HG03378 (cell line): ENCODE measurements around the gene ADAT1.

Experiments used
- ATAC-seq: cut with Tn5 transposase; IDR thresholded peaks from one replicate; pipeline ENCODE4 v1.9.1; 2021; ENCODE audit warnings: mild to moderate bottlenecking, moderate library complexity; ENCODE audit not compliant: unreplicated experiment

The ADAT1 gene, protein sequence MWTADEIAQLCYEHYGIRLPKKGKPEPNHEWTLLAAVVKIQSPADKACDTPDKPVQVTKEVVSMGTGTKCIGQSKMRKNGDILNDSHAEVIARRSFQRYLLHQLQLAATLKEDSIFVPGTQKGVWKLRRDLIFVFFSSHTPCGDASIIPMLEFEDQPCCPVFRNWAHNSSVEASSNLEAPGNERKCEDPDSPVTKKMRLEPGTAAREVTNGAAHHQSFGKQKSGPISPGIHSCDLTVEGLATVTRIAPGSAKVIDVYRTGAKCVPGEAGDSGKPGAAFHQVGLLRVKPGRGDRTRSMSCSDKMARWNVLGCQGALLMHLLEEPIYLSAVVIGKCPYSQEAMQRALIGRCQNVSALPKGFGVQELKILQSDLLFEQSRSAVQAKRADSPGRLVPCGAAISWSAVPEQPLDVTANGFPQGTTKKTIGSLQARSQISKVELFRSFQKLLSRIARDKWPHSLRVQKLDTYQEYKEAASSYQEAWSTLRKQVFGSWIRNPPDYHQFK

DNA sequence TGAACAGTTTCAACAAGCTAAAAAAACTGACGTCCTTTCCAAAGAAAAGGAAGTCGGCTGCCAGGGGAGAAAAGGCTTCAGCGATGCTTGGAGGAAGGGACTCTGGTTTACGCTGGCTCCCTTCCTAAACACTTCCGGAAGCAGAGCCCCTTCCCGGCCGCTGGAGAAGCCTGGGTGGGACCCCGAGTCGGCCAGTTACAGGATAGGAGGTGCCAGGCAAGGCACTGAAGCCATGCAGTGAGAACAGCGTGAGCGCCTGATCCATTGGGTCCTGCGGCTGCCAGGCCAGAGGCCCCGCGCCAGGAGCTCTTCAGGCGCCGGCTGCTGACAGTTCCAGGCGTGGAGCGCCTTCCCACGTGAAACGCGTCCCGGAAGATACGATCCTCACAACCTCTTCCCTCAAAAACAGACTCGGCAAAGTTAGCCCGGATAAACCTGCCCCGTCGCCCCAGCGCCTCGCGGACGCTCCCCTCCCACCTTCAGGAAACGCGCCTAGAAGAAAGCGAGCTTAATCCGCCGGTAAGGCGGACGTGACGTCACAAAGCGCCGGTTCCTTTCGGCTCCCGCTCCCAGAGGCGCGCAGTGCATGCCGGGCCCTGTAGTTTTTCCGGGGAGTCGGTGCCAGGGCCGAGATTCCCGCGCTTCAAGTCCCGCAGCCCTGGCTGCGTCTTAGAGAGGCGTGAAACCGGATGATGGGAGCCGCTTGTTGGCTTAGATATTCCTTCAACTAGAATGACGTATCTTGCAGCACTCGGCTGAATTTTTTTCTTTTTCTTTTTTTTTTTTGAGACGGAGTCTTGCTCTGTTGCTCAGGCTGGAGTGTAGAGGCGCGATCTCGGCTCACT is at the start of gene ADAT1:
Gene ADAT1 (minus strand): TSS at position 521 of the 845 bp plus-strand sequence. CDS start 2,482 bp downstream, outside the sequence.
- peak; percentile 91 for ATAC-seq

DNA sequence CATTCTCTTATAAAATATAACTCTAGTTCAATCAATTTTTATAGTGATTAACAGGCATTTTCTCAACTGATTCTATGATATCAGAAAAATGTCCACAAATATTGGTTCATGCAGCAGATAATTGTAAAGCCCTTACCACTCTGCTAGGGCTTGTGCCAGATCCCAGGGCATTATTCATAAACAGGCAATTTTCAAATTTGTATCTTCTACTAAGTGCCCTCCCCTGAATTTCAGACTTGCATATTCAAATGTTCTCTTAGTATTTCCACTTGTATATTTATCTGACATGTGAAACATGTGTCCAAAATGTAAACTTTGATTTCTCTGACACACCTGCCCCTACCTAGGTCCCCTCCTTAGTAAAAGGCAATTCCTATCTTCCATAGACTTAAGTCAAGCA is 44.4 kb upstream of the ADAT1 start:
- no peak for ATAC-seq

DNA sequence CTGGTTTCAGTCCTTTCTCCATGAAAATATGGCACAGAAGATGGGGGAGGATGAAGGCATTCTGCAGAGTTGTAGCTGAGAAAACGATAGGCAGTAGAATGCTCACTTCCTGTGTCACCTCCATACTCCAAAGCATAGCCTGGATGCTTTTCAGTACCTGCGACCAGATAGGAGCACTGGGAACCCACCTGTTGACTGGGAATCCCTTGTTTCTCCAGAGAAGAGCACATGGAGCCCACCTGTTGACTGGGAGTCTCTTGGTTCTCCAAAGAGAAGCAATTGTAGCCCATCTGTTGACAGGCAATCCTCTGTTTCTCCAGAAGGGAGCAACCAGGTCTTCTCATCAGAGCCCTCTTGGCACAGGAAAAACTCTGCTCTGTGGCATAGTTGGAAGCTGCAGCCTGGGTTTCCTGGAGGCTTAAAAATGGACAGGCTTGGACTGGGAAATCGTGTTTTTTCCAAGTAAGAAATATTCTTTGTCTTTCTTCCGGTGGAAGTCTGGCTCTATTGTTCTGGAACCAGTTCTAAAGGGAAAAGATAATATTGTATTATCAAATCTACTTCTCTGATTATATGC is 37.7 kb upstream of the ADAT1 start:
- no peak for ATAC-seq

DNA sequence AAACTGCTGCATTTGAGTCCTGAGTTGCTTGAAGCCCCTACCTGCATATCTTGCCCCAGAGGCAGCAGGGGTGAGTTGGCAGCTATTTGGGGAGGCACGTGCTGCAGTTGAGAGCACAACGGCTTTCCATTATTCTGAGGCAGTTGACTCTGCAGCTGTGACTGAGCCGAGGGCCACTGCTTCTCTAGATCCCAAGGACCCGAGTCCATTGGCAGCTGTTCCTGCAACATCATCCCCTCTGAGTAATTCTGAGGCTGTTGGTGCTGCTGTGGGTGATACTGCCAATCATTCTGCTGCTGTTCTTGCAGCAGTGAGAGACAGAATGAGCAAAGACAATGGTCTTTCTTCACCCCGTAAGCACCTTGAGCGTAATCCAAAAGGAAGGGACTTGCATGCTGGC is 37.2 kb upstream of the ADAT1 start:
- no peak for ATAC-seq

DNA sequence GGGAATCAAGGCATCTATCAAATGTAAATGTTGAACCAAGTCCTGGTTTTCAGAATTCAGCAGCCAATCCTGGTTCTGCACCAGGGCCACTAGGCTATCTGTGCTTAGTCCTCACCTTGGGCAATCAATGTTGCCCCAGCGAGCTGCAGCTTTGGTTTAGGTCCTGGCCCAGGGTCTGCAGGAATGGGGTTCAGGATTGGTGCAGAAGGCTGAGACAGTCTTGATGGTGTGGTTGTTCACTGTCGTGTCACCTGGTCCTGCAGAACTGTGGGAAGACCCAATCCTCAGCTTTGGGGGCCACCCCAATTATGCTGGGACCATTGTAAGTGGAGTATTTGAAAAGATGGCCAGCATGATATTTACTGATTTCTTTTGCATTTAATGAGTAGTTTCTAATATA is 35.1 kb upstream of the ADAT1 start:
- ATAC-seq = no peak

DNA sequence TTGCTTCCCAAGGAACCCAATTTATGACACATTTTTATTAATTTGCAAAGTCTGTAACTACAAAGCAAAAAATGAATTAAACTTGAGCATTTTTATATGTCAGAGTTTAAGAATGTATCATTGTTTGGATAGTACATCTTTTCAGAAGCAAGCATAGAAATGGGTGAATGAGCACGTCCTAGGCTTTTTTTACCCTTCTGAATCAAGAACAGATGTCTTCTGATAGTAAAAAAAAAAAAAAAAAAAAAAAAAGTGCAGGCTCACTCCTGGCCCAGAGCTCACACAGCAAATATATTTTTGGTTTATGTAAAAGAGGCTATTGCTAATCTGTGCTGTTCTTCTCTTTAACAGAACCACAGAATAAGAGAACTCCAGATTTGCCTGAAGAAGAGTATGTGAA is 30.8 kb upstream of the ADAT1 start:
- no peak for ATAC-seq

DNA sequence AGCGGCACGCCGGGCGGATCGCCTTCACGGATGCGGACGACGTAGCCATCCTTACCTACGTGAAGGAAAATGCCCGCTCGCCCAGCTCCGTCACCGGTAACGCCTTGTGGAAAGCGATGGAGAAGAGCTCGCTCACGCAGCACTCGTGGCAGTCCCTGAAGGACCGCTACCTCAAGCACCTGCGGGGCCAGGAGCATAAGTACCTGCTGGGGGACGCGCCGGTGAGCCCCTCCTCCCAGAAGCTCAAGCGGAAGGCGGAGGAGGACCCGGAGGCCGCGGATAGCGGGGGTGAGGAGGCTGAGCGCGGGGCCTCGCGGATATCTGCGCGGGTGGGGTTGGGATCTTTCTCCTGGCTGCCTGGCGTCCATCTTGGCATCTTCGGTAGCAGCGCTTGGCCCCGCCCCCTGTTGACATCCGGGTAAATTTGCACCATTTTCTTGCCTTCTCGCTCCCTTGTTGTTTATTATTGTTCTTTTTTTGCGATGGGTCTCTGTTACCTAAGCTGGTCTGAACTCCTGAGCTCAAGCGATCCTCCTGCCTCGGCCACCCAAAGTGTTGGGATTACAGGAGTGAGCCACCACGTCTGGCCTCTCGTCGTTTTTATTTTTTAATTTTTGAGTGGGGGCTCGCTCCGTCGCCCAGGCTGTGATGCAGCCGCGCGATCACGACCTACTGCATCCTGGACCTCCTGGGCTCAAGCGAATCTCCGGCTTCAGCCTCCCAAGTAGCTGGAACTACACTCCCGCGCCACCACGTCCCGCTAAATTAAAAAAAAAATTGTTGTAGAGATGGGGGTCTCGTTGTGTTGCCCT is 25.4 kb upstream of the ADAT1 start:
- ATAC-seq = peak; percentile 26

DNA sequence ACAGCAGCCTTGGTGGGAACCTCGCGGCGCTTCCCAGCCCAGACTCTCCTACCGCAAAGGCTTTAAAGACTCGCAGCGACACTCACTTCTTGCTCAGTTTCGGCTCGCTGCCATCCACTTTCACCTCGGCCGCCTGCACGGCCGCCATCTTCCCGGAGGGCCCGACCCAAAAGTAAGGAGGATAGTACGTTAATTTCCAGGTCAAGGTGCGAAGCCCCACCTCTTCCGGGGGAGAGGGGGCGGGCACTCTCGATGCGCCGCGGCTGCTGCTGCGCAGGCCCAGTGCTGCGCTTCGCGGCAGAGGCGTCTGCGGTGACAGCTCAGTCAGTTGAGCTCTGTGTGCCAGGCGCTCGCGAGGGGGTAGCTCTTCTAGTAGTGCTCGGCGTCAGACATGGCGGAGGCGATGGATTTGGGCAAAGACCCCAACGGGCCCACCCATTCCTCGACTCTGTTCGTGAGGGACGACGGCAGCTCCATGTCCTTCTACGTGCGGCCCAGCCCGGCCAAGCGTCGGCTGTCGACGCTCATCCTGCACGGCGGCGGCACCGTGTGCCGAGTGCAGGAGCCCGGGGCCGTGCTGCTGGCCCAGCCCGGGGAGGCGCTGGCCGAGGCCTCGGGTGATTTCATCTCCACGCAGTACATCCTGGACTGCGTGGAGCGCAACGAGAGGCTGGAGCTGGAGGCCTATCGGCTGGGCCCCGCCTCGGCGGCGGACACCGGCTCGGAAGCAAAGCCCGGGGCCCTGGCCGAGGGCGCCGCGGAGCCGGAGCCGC is 24.6 kb upstream of the ADAT1 start, which contains the start of the genes KARS1 and TERF2IP:
Gene KARS1 (minus strand): TSS at position 174 of the 773 bp plus-strand sequence. CDS start 26 bp downstream, at position 148.
Gene TERF2IP (plus strand): TSS at position 282 of the 773 bp plus-strand sequence. CDS start 110 bp downstream, at position 392.
- peak; percentile 87 for ATAC-seq

DNA sequence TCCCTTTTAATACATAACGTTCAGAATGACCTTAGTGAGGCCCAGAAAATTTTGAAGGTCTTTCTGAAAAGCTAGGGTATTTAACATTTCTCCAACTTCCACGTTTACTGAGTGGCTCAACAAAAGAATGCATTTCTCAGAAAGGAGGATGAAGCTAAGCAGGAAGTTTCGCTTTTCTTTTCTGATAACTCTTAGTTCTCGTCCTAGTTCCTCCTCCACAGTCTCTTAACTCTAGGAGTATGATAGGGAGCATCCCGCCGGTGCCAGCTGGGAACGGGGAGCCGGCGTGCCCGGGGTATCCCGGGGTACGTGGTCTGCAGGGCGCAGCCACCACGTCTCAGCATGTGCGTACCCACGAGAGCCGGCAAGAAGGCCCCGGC is 24.0 kb upstream of the ADAT1 start:
- ATAC-seq = peak; percentile 24

DNA sequence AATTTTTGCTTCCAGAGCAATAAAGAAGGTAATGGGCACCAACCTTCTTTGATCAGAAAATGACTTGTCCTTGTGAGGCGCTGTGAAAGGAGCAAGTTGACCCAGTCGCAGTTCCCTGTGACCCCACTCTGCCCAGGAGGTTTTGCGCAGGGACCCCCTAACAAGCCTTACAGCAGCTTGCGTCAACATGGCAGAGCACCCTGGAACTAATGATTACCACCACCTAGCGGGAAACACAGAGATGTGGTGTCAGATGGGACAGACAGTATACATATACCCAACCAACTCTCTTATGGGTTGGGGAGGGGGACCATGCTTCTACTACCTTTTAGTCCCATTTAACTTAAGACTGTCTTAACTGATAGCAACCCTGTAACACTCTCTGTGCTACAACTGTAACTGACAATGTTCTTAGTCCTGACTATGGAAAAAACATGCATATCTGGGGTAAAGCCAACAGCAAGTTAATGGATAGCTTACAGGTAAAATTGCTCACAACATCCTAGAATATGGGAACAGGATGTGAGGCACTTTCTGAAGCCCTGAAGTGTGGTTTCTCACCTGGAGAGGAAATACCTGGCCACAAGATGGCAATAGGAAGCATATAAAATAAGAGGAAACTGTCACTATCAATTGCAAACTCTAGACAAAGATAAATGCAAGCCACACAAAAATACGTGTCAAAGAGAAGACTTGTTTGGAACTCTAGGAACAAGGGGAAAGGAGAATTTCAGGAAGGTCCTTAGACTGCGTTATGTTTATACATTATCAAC is 21.3 kb upstream of the ADAT1 start:
- ATAC-seq = no peak

DNA sequence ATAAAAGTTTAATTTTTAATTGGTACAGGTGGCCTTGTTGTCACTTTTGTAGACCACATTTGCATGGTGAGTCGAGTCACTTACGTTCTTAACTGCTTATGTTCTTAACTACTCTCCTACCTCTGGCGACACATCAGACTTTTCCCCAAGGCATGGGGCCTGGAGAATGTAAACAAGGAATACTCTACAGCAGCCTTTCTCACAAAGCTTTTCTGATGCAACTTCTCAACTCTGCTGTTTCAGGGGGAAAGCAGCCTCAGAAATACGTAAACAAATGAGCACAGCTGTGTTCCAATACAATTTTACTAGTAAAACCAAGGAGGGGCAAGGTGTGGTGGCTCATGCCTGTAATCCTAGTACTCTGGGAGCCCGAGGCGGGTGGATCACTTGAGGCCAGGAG is 17.5 kb upstream of the ADAT1 start:
- no peak for ATAC-seq

DNA sequence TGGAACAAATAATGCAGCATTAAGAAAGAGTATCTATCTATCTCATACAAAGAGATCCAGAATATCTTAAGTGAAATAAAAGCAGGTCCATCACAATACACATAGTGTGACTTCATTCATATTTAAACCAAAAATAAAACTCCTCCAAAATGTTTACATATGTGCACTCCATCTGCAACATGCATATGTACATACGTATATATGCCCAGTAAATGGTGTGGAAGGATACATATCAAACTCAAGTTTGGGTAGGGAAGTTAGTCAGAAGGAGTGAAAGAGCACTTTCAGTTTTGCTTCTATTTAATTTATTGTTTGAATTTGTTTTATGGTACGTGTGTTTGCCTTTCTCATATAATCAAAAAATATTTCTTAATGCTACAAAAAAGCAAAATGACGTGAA is 12.0 kb upstream of the ADAT1 start:
- ATAC-seq = no peak

DNA sequence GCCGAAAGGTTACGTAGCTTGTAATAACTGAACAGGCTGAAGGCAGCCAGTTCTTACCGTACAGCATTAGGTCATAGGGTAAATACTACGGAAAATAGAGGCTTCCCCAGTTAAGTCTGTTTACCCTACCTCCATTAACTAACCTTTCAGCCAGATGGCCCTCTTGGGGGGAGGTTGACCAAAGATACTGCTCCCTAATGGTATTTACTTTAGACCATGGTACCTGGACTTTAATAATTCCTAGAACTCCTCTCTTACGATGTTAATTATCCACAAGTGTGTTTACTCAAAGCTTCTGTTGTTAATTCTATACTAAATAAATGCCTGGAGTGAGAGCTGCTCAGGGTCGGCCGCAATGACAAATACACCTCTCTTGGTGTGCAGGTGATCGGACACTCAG is 9.8 kb upstream of the ADAT1 start:
- ATAC-seq = no peak

DNA sequence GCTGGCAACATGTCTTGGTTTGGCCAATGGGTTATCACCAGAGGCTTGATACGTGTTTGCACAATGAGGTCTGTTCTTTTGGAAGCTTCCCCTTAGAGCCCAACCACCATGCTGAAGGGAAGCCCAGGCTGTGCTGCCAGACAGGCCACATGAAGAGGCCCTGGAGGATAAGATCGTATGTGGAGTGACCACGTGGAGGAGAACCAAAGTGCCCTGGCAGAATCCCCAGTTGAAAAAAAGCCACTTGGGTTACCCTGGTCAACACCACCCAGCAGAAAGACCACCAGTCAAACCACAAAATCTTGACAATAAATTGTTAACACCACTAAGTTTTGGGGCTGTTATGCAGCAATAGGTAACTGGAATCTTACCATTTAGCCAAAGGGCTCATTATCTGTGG is 7.0 kb upstream of the ADAT1 start:
- no peak for ATAC-seq

DNA sequence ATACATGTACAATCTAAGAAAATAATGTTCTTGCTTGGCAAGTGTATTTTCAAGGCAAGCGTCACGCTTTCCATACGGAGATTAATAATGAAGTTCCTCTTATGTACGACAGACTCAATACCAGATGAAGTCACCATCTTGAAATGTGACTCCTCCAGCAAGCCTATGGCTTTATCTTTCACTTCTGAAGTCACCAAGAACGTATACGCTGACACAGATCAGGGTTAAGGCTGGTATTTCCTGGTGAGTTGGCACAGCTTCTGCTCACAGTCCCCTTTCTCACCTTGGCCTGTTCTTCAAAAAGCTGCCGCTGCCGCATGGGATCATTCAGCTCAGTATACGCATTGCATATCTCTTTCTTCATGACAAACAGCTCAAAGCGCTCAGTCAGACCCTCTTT is 6.1 kb upstream of the ADAT1 start:
- no peak for ATAC-seq

DNA sequence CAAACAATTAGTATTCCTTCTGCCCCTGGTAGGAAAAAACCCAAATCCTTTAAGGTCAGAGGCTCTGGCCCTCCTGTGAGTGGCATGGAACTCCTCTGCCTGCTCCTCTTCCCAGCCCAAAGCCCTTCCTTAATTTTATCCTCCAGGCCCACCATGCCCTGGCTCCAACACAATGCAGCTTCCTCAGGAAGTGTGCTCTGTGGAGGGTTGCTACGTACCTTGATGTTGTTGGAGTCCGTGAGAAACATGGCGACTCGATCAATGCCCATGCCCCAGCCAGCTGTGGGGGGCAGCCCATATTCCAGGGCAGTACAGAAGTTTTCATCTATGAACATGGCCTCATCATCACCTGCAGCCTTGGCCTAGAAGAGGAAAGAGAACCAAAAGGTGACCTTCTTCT is 5.3 kb upstream of the ADAT1 start:
- no peak for ATAC-seq

DNA sequence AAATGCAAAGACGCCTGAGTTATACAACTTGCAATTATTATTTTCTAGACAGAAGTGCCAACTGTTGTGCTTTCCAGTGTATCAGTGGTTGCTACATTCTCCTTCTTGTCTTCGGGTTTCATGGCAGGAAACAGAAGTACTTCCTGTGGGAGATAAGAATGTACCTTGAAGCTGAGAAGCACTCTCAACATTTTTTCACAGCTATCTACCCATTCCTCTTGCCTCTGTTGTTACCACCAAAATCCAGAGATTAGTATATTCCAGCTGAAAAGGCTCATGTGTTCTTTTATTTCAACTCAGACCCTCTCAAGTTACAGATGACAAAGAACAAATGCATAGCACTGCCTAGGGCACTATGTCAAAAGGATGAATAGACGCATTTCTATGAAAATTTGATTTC is 4.8 kb upstream of the ADAT1 start:
- no peak for ATAC-seq

DNA sequence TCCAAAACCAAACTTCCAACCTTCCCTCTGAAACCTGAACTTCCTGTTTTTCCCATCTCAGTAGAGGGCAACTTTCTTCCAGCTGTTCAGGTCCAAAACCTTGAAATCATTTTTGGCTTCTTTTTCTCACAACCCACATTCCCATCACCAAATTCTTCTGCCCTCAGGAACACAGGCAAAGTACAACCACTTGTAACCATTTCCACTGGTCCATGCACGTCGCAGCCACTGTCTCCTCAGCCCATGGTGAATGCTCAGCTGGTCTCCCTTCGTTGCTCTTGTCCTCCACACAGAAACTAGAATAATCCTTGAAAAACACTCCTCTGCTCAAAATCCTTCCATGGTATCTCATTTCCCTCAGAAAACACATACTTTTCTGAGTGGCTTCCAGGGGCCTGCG is 3.7 kb upstream of the ADAT1 start:
- no peak for ATAC-seq

DNA sequence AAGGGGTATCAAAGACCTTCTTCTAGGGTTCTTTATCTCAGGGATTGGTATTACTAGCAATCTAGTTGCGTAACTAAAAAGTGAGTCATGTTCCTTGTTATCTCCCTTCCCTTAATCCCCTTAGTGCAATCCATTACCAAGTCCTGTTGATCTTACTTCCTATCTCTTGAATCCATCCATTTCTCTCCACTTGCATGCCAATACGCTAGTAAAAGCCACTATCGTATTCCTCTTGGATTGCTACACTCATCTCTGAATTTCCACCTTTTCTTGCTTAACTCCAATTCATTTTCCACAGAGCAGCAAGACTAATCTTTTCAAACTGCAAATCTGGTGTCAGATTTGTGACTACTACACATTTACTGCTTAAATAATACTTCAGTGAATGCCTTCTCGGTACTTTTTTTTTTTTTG is 1.8 kb upstream of the ADAT1 start:
- no peak for ATAC-seq
